NCI-H2196 treated with DMSO at 0.1 percent for 48 hours (cell line): Measurements from ENCODE around the gene MTCL3.
A peak's percentile ranks its signal among the peaks of the same experiment; 100 is the strongest.

Experiments
- DNase-seq: peaks from one replicate; lab custom pipeline; 2025; ENCODE audit not compliant: unreplicated experiment; lab: John Stamatoyannopoulos, UW

Gene MTCL3

GRCh38 chr6:127475135-127475822 lies 43.9 kb downstream of the MTCL3 start:
- no peak for DNase-seq

- DNase-seq = no peak
Measured at GRCh38 chr6:127471379-127472255, 47.5 kb downstream of the MTCL3 start.

- no peak for DNase-seq
Measured at GRCh38 chr6:127468936-127469335, 50.2 kb downstream of the MTCL3 start.

GRCh38 chr6:127466416-127466815 lies 52.7 kb downstream of the MTCL3 start:
- DNase-seq = no peak

- DNase-seq = peak; percentile 28
Measured at GRCh38 chr6:127464881-127465459, 54.2 kb downstream of the MTCL3 start.

GRCh38 chr6:127464161-127464880 lies 54.8 kb downstream of the MTCL3 start:
- DNase-seq = no peak

GRCh38 chr6:127463056-127463455 lies 56.1 kb downstream of the MTCL3 start:
- DNase-seq = no peak

GRCh38 chr6:127462376-127462775 lies 56.8 kb downstream of the MTCL3 start:
- DNase-seq = no peak

GRCh38 chr6:127460465-127460864 lies 58.7 kb downstream of the MTCL3 start:
- DNase-seq = no peak

GRCh38 chr6:127459231-127459641 lies 59.9 kb downstream of the MTCL3 start, which contains the start of gene KIAA0408:
TSS of gene KIAA0408 (minus strand) at chr6:127459389. CDS start at chr6:127453981, 5,408 bp downstream.
- DNase-seq = no peak

GRCh38 chr6:127458817-127459216 lies 60.3 kb downstream of the MTCL3 start:
- DNase-seq = no peak

- no peak for DNase-seq
Measured at GRCh38 chr6:127458222-127458621, 60.9 kb downstream of the MTCL3 start.

- DNase-seq = no peak
Measured at GRCh38 chr6:127457456-127458064, 61.6 kb downstream of the MTCL3 start.

GRCh38 chr6:127456465-127456864 lies 62.7 kb downstream of the MTCL3 start:
- no peak for DNase-seq

- DNase-seq = no peak
Measured at GRCh38 chr6:127453845-127454619, 65.1 kb downstream of the MTCL3 start.

GRCh38 chr6:127452803-127453202 lies 66.3 kb downstream of the MTCL3 start:
- no peak for DNase-seq

- DNase-seq = no peak
Measured at GRCh38 chr6:127451388-127451787, 67.7 kb downstream of the MTCL3 start.

- DNase-seq = no peak
Measured at GRCh38 chr6:127447780-127448179, 71.4 kb downstream of the MTCL3 start.

GRCh38 chr6:127446356-127446755 lies 72.8 kb downstream of the MTCL3 start:
- no peak for DNase-seq

- DNase-seq = no peak
Measured at GRCh38 chr6:127441881-127442280, 77.3 kb downstream of the MTCL3 start.
